IMR-90 (cell line): ENCODE results near the gene ZNF12. TPM values are rescaled to one million over a fixed set of nuclear protein-coding genes. Genes with fewer than 3 reads are reported as not detected.

Source experiments
- ATAC-seq: fragments of 200-7000 bp; cut with Tn5 transposase; 2 replicates; pipeline ENCODE4 v1.9.1; 2020; ENCODE audit warnings: low read depth, mild to moderate bottlenecking, moderate library complexity
- BruUV-seq: library from RNA; stranded (reverse); fragments of 400-500 nt; replicated peaks from 2 replicates; lab custom pipeline; 2021; lab: Mats Ljungman, UMichigan
- CTCF ChIA-PET: fragments of 300-600 bp; formaldehyde crosslinking; extraction: SDS; loops from one replicate; lab custom pipeline; 2021; ENCODE audit warnings: antibody characterized with exemption; lab: Yijun Ruan, JAX
- POLR2A ChIA-PET: fragments of 300-600 bp; sonication (Branson Sonifier 250); formaldehyde crosslinking; loops from one replicate; lab custom pipeline; 2022; ENCODE audit warnings: antibody characterized with exemption; ENCODE audit not compliant: unreplicated experiment; lab: Charles Lee
- DNase-seq: peaks from one replicate; pipeline ENCODE4 v3.0.0; 2013
- H2AFZ ChIP-seq: replicated peaks from 2 replicates; pipeline ENCODE3; 2013; ENCODE audit warnings: low read length, mild to moderate bottlenecking; ENCODE audit not compliant: poor library complexity
- H2AK5ac ChIP-seq: 2 replicates; pipeline ENCODE4 v1.6.1; 2013; ENCODE audit warnings: low read depth, low read length, inconsistent platforms
- H2AK9ac ChIP-seq: replicated peaks from 2 replicates; pipeline ENCODE3; 2013; ENCODE audit warnings: mild to moderate bottlenecking, low read depth, low read length, moderate library complexity; ENCODE audit not compliant: poor library complexity
- H2BK120ac ChIP-seq: 2 replicates; pipeline ENCODE4 v1.6.1; 2013; ENCODE audit warnings: low read depth, low read length, inconsistent platforms
- H2BK15ac ChIP-seq: 3 replicates; pipeline ENCODE4 v1.6.1; 2013; ENCODE audit warnings: low read depth, low read length, inconsistent platforms
- H2BK20ac ChIP-seq: 2 replicates; pipeline ENCODE4 v1.6.1; 2013; ENCODE audit warnings: low read depth, mild to moderate bottlenecking, inconsistent platforms, low read length, moderate library complexity
- H2BK5ac ChIP-seq: 2 replicates; pipeline ENCODE4 v1.6.1; 2013; ENCODE audit warnings: mild to moderate bottlenecking, low read depth, low read length, inconsistent platforms; ENCODE audit not compliant: poor library complexity, severe bottlenecking
- H3K14ac ChIP-seq: replicated peaks from 2 replicates; pipeline ENCODE4 v1.6.1; 2013; ENCODE audit warnings: low read depth, low read length, inconsistent platforms
- H3K18ac ChIP-seq: 2 replicates; pipeline ENCODE4 v1.6.1; 2013; ENCODE audit warnings: low read depth, low read length, control low read depth
- H3K23ac ChIP-seq: 2 replicates; pipeline ENCODE4 v1.6.1; 2013; ENCODE audit warnings: low read depth, low read length, inconsistent platforms
- H3K27ac ChIP-seq: 2 replicates; pipeline ENCODE4 v1.5.1; 2013; ENCODE audit warnings: mild to moderate bottlenecking, control low read depth, low read length; ENCODE audit not compliant: insufficient read depth
- H3K27me3 ChIP-seq: 2 replicates; pipeline ENCODE4 v1.6.1; 2013; ENCODE audit warnings: low read length; ENCODE audit not compliant: control insufficient read depth, insufficient read depth
- H3K36me3 ChIP-seq: 2 replicates; pipeline ENCODE4 v1.6.1; 2013; ENCODE audit warnings: low read length, mixed read lengths; ENCODE audit not compliant: control insufficient read depth, insufficient read depth
- H3K4ac ChIP-seq: 2 replicates; pipeline ENCODE4 v1.6.1; 2013; ENCODE audit warnings: low read depth, low read length, inconsistent platforms
- H3K4me1 ChIP-seq: 2 replicates; pipeline ENCODE4 v1.6.1; 2013; ENCODE audit warnings: low read length, mixed read lengths; ENCODE audit not compliant: control insufficient read depth, insufficient read depth
- H3K4me2 ChIP-seq: 2 replicates; pipeline ENCODE4 v1.6.1; 2013; ENCODE audit warnings: low read depth, mild to moderate bottlenecking, control low read depth, low read length, moderate library complexity
- H3K4me3 ChIP-seq: 2 replicates; pipeline ENCODE4 v1.5.1; 2013; ENCODE audit warnings: low read depth, mild to moderate bottlenecking, control low read depth, low read length, moderate library complexity; ENCODE audit not compliant: insufficient read depth
- H3K56ac ChIP-seq: 2 replicates; pipeline ENCODE4 v1.6.1; 2013; ENCODE audit warnings: low read length, inconsistent platforms; ENCODE audit not compliant: insufficient read depth; ENCODE audit errors: extremely low read depth
- H3K79me1 ChIP-seq, 2 experiments: 2 replicates each; pipeline ENCODE4 v1.6.1; 2013; ENCODE audit warnings: low read length in 2 of 2, inconsistent platforms in 1 of 2, low read depth in 1 of 2
- H3K9ac ChIP-seq: 2 replicates; pipeline ENCODE4 v1.6.1; 2013; ENCODE audit warnings: low read depth, low read length, control low read depth
- H3K9me1 ChIP-seq: 2 replicates; pipeline ENCODE4 v1.6.1; 2013; ENCODE audit warnings: low read length, inconsistent platforms; ENCODE audit not compliant: insufficient read depth
- H3K9me3 ChIP-seq: 2 replicates; pipeline ENCODE4 v1.6.1; 2013; ENCODE audit warnings: low read length; ENCODE audit not compliant: control insufficient read depth, insufficient read depth
- H4K20me1 ChIP-seq: 2 replicates; pipeline ENCODE4 v1.6.1; 2013; ENCODE audit warnings: low read length, inconsistent platforms; ENCODE audit not compliant: insufficient read depth
- H4K5ac ChIP-seq: 2 replicates; pipeline ENCODE4 v1.6.1; 2013; ENCODE audit warnings: mild to moderate bottlenecking, low read depth, low read length, control low read depth
- H4K8ac ChIP-seq, 2 experiments: 2 replicates each; pipeline ENCODE4 v1.6.1; 2013; ENCODE audit warnings: low read depth in 2 of 2, low read length in 2 of 2, control low read depth in 1 of 2, inconsistent platforms in 1 of 2
- H4K91ac ChIP-seq: 2 replicates; pipeline ENCODE4 v1.6.1; 2013; ENCODE audit warnings: low read depth, low read length, inconsistent platforms; ENCODE audit not compliant: insufficient read depth
- CEBPB ChIP-seq: IDR thresholded peaks from 2 replicates; pipeline ENCODE4 v1.6.1; 2012; ENCODE audit warnings: low read depth, low read length, improper control_type of control experiment
- CHD1 ChIP-seq: IDR thresholded peaks from 2 replicates; pipeline ENCODE4 v1.6.1; 2012; ENCODE audit warnings: low read depth, low read length, improper control_type of control experiment
- CTCF ChIP-seq: conservative IDR thresholded peaks from 2 replicates; pipeline ENCODE4 v1.5.1; 2012; ENCODE audit warnings: mild to moderate bottlenecking, low read depth, low read length, improper control_type of control experiment
- ELK1 ChIP-seq: fragments of 150-350 bp; IDR thresholded peaks from 2 replicates; pipeline ENCODE4 v1.6.1; 2016; ENCODE audit warnings: low read depth, mild to moderate bottlenecking, low read length, moderate library complexity, borderline replicate concordance
- FOS ChIP-seq: fragments of 150-350 bp; IDR thresholded peaks from 2 replicates; pipeline ENCODE4 v1.6.1; 2016; ENCODE audit warnings: low read depth, low read length
- MAFK ChIP-seq: IDR thresholded peaks from 2 replicates; pipeline ENCODE4 v1.6.1; 2012; ENCODE audit warnings: low read depth, low read length, improper control_type of control experiment
- MAZ ChIP-seq: IDR thresholded peaks from 2 replicates; pipeline ENCODE4 v1.6.1; 2012; ENCODE audit warnings: low read depth, mild to moderate bottlenecking, low read length, improper control_type of control experiment, moderate library complexity, borderline replicate concordance
- MXI1 ChIP-seq: IDR thresholded peaks from 2 replicates; pipeline ENCODE4 v1.6.1; 2012; ENCODE audit warnings: low read depth, mild to moderate bottlenecking, low read length, moderate library complexity, borderline replicate concordance
- NFE2L2 ChIP-seq: fragments of 150-350 bp; IDR thresholded peaks from 2 replicates; pipeline ENCODE4 v1.6.1; 2016; ENCODE audit warnings: low read depth, mild to moderate bottlenecking, low read length
- POLR2A ChIP-seq: IDR thresholded peaks from 2 replicates; pipeline ENCODE4 v1.6.1; 2012; ENCODE audit warnings: mild to moderate bottlenecking, low read depth, low read length
- RAD21 ChIP-seq: IDR thresholded peaks from 2 replicates; pipeline ENCODE4 v1.6.1; 2012; ENCODE audit warnings: low read length, improper control_type of control experiment
- RCOR1 ChIP-seq: IDR thresholded peaks from 2 replicates; pipeline ENCODE4 v1.6.1; 2012; ENCODE audit warnings: mild to moderate bottlenecking, low read length, improper control_type of control experiment; ENCODE audit not compliant: insufficient replicate concordance
- RFX5 ChIP-seq: IDR thresholded peaks from 2 replicates; pipeline ENCODE4 v1.8.0; 2012; ENCODE audit warnings: low read depth, mild to moderate bottlenecking, low read length, moderate library complexity
- SMC3 ChIP-seq: fragments of 150-350 bp; IDR thresholded peaks from 2 replicates; pipeline ENCODE4 v1.6.1; 2016; ENCODE audit warnings: low read depth, mild to moderate bottlenecking, antibody characterized with exemption, low read length, moderate library complexity
- USF2 ChIP-seq: fragments of 150-350 bp; IDR thresholded peaks from 2 replicates; pipeline ENCODE4 v1.6.1; 2017; ENCODE audit warnings: mild to moderate bottlenecking, antibody characterized with exemption, low read length, low read depth
- WGBS, 2 experiments: methylation state at CpG; one replicate each; pipeline versions ENCODE4 v1.1.5 to v1.1.7; 2013; ENCODE audit warnings: missing lambda C conversion rate in 2 of 2; ENCODE audit not compliant: insufficient read length in 1 of 2; ENCODE audit errors: extremely low coverage in 2 of 2; 5-methylcytosine and 5-hydroxymethylcytosine counted together
- dilution Hi-C: fragments of 300-500 bp; cut with HindIII; formaldehyde crosslinking; loops from one replicate; pipeline ENCODE4 v1.14.3; 2018; ENCODE audit warnings: low sequenced_read_pairs; ENCODE audit not compliant: unreplicated experiment
- in situ Hi-C: fragments of 300-500 bp; cut with MboI; formaldehyde crosslinking; loops from 3 replicates; pipeline ENCODE4 v1.14.3; 2019; ENCODE audit warnings: low sequenced_read_pairs, inconsistent platforms, mixed read lengths
- intact Hi-C: fragments of 100-400 bp; cut with micrococcal nuclease; formaldehyde crosslinking; loops from 2 replicates; pipeline ENCODE4 v1.10.0; 2022
- polyA plus RNA-seq, 3 experiments: library from polyadenylated mRNA; depleted of rRNA; stranded (reverse); fragments of >200 nt; gene quantifications; 2 replicates each; pipeline ENCODE4 v1.2.3, GENCODE V29; 2012; ENCODE audit warnings: low replicate concordance in 1 of 3
- total RNA-seq: library from RNA; depleted of rRNA; stranded (reverse); fragments of >200 nt; gene quantifications from 2 replicates; pipeline ENCODE4 v1.2.3, GENCODE V29; 2012

The ZNF12 gene
- total and polyA plus RNA-seq, 2 of the 4 experiments (the other 2 are of a cell fraction) = 8.2 to 20.8 TPM

GRCh38 chr7:6705959-6706665 lies 635 bp downstream of the ZNF12 start:
- dilution Hi-C loops = no loop called here
- DNase-seq = peak; percentile 33
- no peak overlapping the region for H4K91ac ChIP-seq
- no peak for TF ChIP-seq NFE2L2
- TF ChIP-seq ELK1 = no peak
- no peak for TF ChIP-seq CTCF
- TF ChIP-seq CHD1 = no peak
- no peak for TF ChIP-seq FOS
- no peak for TF ChIP-seq CEBPB
- no peak for TF ChIP-seq SMC3
- TF ChIP-seq RFX5 = no peak
- TF ChIP-seq POLR2A = no peak
- no peak for TF ChIP-seq RAD21
- 0 out of 2 replicates have a peak, but pooled peaks have one; percentile 14 for TF ChIP-seq MAZ
- TF ChIP-seq RCOR1 = no peak
- 0 out of 2 replicates have a peak, but pooled peaks have one; percentile 0 for TF ChIP-seq MXI1
- no peak for TF ChIP-seq USF2
- TF ChIP-seq MAFK = no peak
- H3K23ac ChIP-seq = 0 out of 2 replicates have a peak overlapping the region, but pooled peaks have one; percentile 63
- H2BK20ac ChIP-seq = no peak overlapping the region
- peaks cover 26 to 33% of the 10 kb centered on the region in 2 experiments for H3K79me1 ChIP-seq
- no peak overlapping the region for H2BK120ac ChIP-seq
- BruUV-seq = no TSS peak
- H3K27me3 ChIP-seq = no peaks in the 10 kb centered on the region
- peak overlapping the region; percentile 48 for H3K4ac ChIP-seq
- H3K9me3 ChIP-seq = peaks cover 30% of the 10 kb centered on the region
- H3K9ac ChIP-seq = peak overlapping the region; percentile 71
- H2AK5ac ChIP-seq = peak overlapping the region; percentile 93
- H3K4me1 ChIP-seq = no peaks in the 10 kb centered on the region
- in situ Hi-C loops = no loop called here
- intact Hi-C loops = no loop called here
- no peak overlapping the region for H3K56ac ChIP-seq
- peaks cover 12% of the 10 kb centered on the region for H4K20me1 ChIP-seq
- H4K5ac ChIP-seq = peak overlapping the region; percentile 5
- H2BK15ac ChIP-seq = no peak overlapping the region
- peak overlapping the region; percentile 62 for H3K27ac ChIP-seq
- peaks cover 30% of the 10 kb centered on the region for H3K36me3 ChIP-seq
- H3K9me1 ChIP-seq = no peaks in the 10 kb centered on the region
- ATAC-seq = peak; percentile 64
- CTCF ChIA-PET = no interaction called here
- no peak overlapping the region for H3K18ac ChIP-seq
- H2AK9ac ChIP-seq = peak overlapping the region; percentile 89
- no peak overlapping the region; the same call in none of the 2 replicates for H3K14ac ChIP-seq
- peak overlapping the region; percentile 29 to 63; a peak in 2 of 4 replicates for H4K8ac ChIP-seq
- peak overlapping the region; percentile 100 for H3K4me2 ChIP-seq
- POLR2A ChIA-PET = no interaction called here
- WGBS, 2 experiments = 1% methylated on average over 23 of the region's 47 CpGs; no CpG with 5 or more reads in 1 of the 2 experiments
- peak overlapping the region; percentile 63 for H2BK5ac ChIP-seq
- peak overlapping the region; percentile 91 for H3K4me3 ChIP-seq
- H2AFZ ChIP-seq = peak overlapping the region; percentile 90
